ENCODE measurements around the gene SMAD4.

- TF ChIP-seq CTCF (conservative IDR thresholded peaks at IDR 0.05; ENCODE audit: low read depth in 2 of 2) (no peak), EZH2 (IDR thresholded peaks at IDR 0.05; ENCODE audit: low read depth, unreplicated experiment) (no peak), POLR2AphosphoS5 (IDR thresholded peaks at IDR 0.05; ENCODE audit: low read depth) (no peak), REST (IDR thresholded peaks at IDR 0.05; ENCODE audit: unreplicated experiment) (no peak), EZH2phosphoT487 (IDR thresholded peaks at IDR 0.05; ENCODE audit: unreplicated experiment) (no peak), ZNF114 (CRISPR knock-in tag; IDR thresholded peaks at IDR 0.05) (no peak)
These were observed 67.2 kb downstream of the SMAD4 start for GRCh38 chr18:51097021-51097822.
